Gastroesophageal sphincter (tissue), 3 donors: ENCODE results near the gene MYCBP2.

Source experiments
- POLR2A ChIP-seq, 2 donors: fragments of 450-650 bp; IDR thresholded peaks; one replicate each; pipeline ENCODE4 v1.6.1; 2017; ENCODE audit warnings: antibody characterized with exemption in 2 of 2, mild to moderate bottlenecking in 2 of 2, moderate library complexity in 1 of 2
- TF ChIP-seq, protein P1 (sequence below), 4 experiments: fragments of 200-600 bp in 2 of 4; fragments of 450-650 bp in 2 of 4; sonication (generic) in 1 of 4; IDR thresholded peaks; one replicate each; pipeline ENCODE4 v1.5.1; 2017 to 2019; ENCODE audit warnings: antibody characterized with exemption in 4 of 4, mild to moderate bottlenecking in 2 of 4, moderate library complexity in 2 of 4

DNA sequence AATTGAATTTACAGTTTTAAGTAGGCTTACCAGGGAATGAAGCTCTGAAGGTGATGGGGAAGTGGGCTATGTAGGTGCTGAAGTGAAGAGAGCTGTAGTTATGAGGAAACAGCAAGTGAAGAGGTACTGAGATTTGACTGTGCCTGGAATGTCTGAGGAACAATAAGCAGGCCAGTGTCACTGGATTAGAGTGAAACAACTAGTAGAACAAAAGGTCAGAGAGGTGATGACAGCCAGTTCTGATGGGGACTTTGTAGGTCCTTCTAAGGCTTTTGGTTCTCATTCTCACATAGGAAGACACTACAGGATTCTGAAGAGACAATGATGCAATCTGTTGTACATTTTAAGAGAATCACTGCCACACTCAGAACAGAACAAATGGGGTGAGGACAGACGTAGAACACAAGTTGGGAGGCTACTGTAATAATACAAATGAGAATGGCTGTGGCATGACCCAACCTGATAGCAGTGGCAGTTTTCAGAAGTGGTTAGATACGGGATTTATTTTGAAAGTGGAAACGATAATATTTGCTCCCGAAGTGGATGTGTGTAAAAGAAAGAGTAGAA is 130.8 kb downstream of the MYCBP2 start:
- TF ChIP-seq, protein P1, sequence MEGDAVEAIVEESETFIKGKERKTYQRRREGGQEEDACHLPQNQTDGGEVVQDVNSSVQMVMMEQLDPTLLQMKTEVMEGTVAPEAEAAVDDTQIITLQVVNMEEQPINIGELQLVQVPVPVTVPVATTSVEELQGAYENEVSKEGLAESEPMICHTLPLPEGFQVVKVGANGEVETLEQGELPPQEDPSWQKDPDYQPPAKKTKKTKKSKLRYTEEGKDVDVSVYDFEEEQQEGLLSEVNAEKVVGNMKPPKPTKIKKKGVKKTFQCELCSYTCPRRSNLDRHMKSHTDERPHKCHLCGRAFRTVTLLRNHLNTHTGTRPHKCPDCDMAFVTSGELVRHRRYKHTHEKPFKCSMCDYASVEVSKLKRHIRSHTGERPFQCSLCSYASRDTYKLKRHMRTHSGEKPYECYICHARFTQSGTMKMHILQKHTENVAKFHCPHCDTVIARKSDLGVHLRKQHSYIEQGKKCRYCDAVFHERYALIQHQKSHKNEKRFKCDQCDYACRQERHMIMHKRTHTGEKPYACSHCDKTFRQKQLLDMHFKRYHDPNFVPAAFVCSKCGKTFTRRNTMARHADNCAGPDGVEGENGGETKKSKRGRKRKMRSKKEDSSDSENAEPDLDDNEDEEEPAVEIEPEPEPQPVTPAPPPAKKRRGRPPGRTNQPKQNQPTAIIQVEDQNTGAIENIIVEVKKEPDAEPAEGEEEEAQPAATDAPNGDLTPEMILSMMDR (IDR thresholded peaks at IDR 0.05), result no peak
- no peak for TF ChIP-seq POLR2A (IDR thresholded peaks at IDR 0.05)
